ENCODE measurements around the gene CLEC16A.

- TF ChIP-seq CTCF (IDR thresholded peaks at IDR 0.05), result no peak
- TF ChIP-seq EZH2 (IDR thresholded peaks at IDR 0.05), result no peak
Observed at GRCh38 chr16:11143372-11144035, 199.1 kb downstream of the CLEC16A start.
